Natural killer cell (primary cell): ENCODE measurements around the gene KHDRBS2. TPM values are rescaled to one million over a fixed set of nuclear protein-coding genes. Genes with fewer than 3 reads are reported as not detected.

Experiments used
- ATAC-seq, 3 donors: fragments of 150-1000 bp in 2 of 3; fragments of 200-7000 bp in 1 of 3; cut with Tn5 transposase; 1 replicate in 1 of 3; 2 replicates in 2 of 3; pipeline ENCODE4 v1.10.0; 2021; ENCODE audit warnings: mild to moderate bottlenecking in 2 of 3, moderate library complexity in 2 of 3
- DNase-seq, 2 donors: peaks; one replicate each; pipeline versions ENCODE4 v3.0.0 to v3.0.0-alpha.2; 2013 to 2021; ENCODE audit warnings: mixed read lengths in 1 of 2
- H3K27ac ChIP-seq: one replicate; pipeline ENCODE4 v1.5.1; 2013; ENCODE audit warnings: mild to moderate bottlenecking, low read length
- H3K27me3 ChIP-seq: one replicate; pipeline ENCODE4 v1.6.1; 2013; ENCODE audit warnings: low read length; ENCODE audit not compliant: control insufficient read depth, insufficient read depth
- H3K36me3 ChIP-seq: one replicate; pipeline ENCODE4 v1.6.1; 2013; ENCODE audit warnings: low read length; ENCODE audit not compliant: control insufficient read depth, insufficient read depth
- H3K4me1 ChIP-seq: one replicate; pipeline ENCODE4 v1.6.1; 2013; ENCODE audit warnings: low read length; ENCODE audit not compliant: control insufficient read depth, insufficient read depth
- H3K4me3 ChIP-seq: one replicate; pipeline ENCODE4 v1.5.1; 2013; ENCODE audit warnings: low read length
- H3K9me3 ChIP-seq: one replicate; pipeline ENCODE4 v1.6.1; 2013; ENCODE audit warnings: low read length; ENCODE audit not compliant: control insufficient read depth, insufficient read depth
- H3K27ac Mint-ChIP-seq, 2 donors: one replicate each; pipeline ENCODE4 v1.8.0; 2022; ENCODE audit warnings: mild to moderate bottlenecking in 2 of 2, mixed read lengths in 2 of 2, moderate library complexity in 1 of 2
- H3K27me3 Mint-ChIP-seq, 2 donors: one replicate each; pipeline ENCODE4 v1.8.0; 2022; ENCODE audit warnings: low read depth in 2 of 2, mixed read lengths in 2 of 2
- H3K36me3 Mint-ChIP-seq: one replicate; pipeline ENCODE4 v1.8.0; 2022; ENCODE audit warnings: mixed read lengths
- H3K4me1 Mint-ChIP-seq, 2 donors: one replicate each; pipeline ENCODE4 v1.8.0; 2022; ENCODE audit warnings: mixed read lengths in 2 of 2
- H3K4me3 Mint-ChIP-seq: one replicate; pipeline ENCODE4 v1.8.0; 2022; ENCODE audit warnings: mild to moderate bottlenecking, moderate library complexity, mixed read lengths
- H3K9me3 Mint-ChIP-seq, 2 donors: one replicate each; pipeline ENCODE4 v1.8.0; 2022; ENCODE audit warnings: mixed read lengths in 2 of 2
- CTCF ChIP-seq: fragments of 200-600 bp; IDR thresholded peaks from one replicate; pipeline ENCODE4 v1.8.0; 2022; ENCODE audit warnings: antibody characterized with exemption
- WGBS: methylation state at CpG from one replicate; pipeline ENCODE4 v1.1.7; 2013; ENCODE audit warnings: missing lambda C conversion rate; ENCODE audit not compliant: insufficient coverage; 5-methylcytosine and 5-hydroxymethylcytosine counted together
- intact Hi-C: fragments of 100-400 bp; cut with micrococcal nuclease; formaldehyde crosslinking; loops from one replicate; pipeline ENCODE4 v1.14.2; 2022
- total RNA-seq, 4 donors: library from RNA; stranded (reverse); fragments of 120-200 nt in 1 of 4; gene quantifications; one replicate each; pipeline versions ENCODE4 v1.2.3 to v1.2.4, GENCODE V29; 2013 to 2022

Gene KHDRBS2
- total RNA-seq, 3 donors from 2014 or later (not counting 1 experiment from before 2014, with no cell fraction given): 0.15 to 0.26 TPM; not detected in 1

- ATAC-seq (no peak), DNase-seq (no peak)
- Histone ChIP-seq H3K4me1 (no peaks in the 10 kb centered on the region), H3K27ac (no peak overlapping the region), H3K4me3 (no peak overlapping the region), H3K27me3 (no peaks in the 10 kb centered on the region), H3K9me3 (no peaks in the 10 kb centered on the region), H3K36me3 (no peaks in the 10 kb centered on the region)
- no peak for TF ChIP-seq CTCF
- no peaks in the 10 kb centered on the region for H3K4me1 Mint-ChIP-seq
- WGBS: 83% methylated on average over 3 of the region's 3 CpGs
- no peaks in the 10 kb centered on the region for H3K27me3 Mint-ChIP-seq
- peaks cover 13 to 15% of the 10 kb centered on the region in 2 donors for H3K9me3 Mint-ChIP-seq
- intact Hi-C loops: no loop called here
- H3K4me3 Mint-ChIP-seq: no peak overlapping the region
- no peak overlapping the region for H3K27ac Mint-ChIP-seq
- H3K36me3 Mint-ChIP-seq: peaks cover 8% of the 10 kb centered on the region
Measured at GRCh38 chr6:62059901-62060300, 226.1 kb downstream of the KHDRBS2 start.

GRCh38 chr6:62057300-62057699 lies 228.7 kb downstream of the KHDRBS2 start:
- Histone ChIP-seq H3K27me3 (no peaks in the 10 kb centered on the region), H3K4me3 (no peak overlapping the region), H3K36me3 (no peaks in the 10 kb centered on the region), H3K4me1 (no peaks in the 10 kb centered on the region), H3K27ac (no peak overlapping the region), H3K9me3 (no peaks in the 10 kb centered on the region)
- H3K4me3 Mint-ChIP-seq: no peak overlapping the region
- no peaks in the 10 kb centered on the region for H3K27me3 Mint-ChIP-seq
- intact Hi-C loops: no loop called here
- DNase-seq (no peak), ATAC-seq (no peak)
- H3K9me3 Mint-ChIP-seq: peaks cover 16 to 27% of the 10 kb centered on the region in 2 donors
- no peak overlapping the region for H3K27ac Mint-ChIP-seq
- peaks cover 8% of the 10 kb centered on the region for H3K36me3 Mint-ChIP-seq
- TF ChIP-seq CTCF: no peak
- H3K4me1 Mint-ChIP-seq: no peaks in the 10 kb centered on the region

- Mint-ChIP-seq H3K27me3 (no peaks in the 10 kb centered on the region), H3K4me1 (no peaks in the 10 kb centered on the region), H3K4me3 (no peak overlapping the region), H3K9me3 (peaks cover 4 to 29% of the 10 kb centered on the region in 2 donors), H3K27ac (no peak overlapping the region), H3K36me3 (no peaks in the 10 kb centered on the region)
- H3K36me3 ChIP-seq: no peaks in the 10 kb centered on the region
- H3K4me3 ChIP-seq: no peak overlapping the region
- no peaks in the 10 kb centered on the region for H3K27me3 ChIP-seq
- intact Hi-C loops: no loop called here
- no peak for TF ChIP-seq CTCF
- peaks cover 2% of the 10 kb centered on the region for H3K9me3 ChIP-seq
- WGBS: no CpG with 5 or more reads among the region's 2 CpGs
- no peak for ATAC-seq
- DNase-seq: no peak
- no peak overlapping the region for H3K27ac ChIP-seq
- no peaks in the 10 kb centered on the region for H3K4me1 ChIP-seq
Measured at GRCh38 chr6:62045502-62045901, 240.5 kb downstream of the KHDRBS2 start.

DNA sequence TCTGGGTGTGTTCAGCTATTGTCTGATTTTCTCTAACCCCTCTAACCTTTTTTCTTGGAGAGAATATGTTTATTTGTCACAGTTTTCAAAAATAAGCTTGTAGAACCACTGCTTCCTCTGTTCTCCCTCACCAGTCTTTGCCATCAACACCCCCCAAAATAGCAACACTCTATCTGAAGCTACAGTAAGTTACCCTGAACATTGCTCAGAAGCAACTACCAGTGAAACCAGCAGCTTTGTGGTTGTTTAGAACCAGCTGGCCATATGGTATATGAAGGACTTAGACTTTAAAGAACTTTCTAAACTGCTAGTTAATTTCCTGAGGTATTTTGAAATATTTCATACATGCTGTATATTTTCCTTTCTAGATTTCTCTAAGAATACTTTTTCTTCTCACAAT lies 242.9 kb downstream of the KHDRBS2 start:
- no peaks in the 10 kb centered on the region for H3K36me3 Mint-ChIP-seq
- H3K4me1 Mint-ChIP-seq: no peaks in the 10 kb centered on the region
- no peaks in the 10 kb centered on the region for H3K36me3 ChIP-seq
- intact Hi-C loops: no loop called here
- H3K4me3 Mint-ChIP-seq: no peak overlapping the region
- no peak overlapping the region for H3K27ac Mint-ChIP-seq
- ATAC-seq: no peak
- H3K4me1 ChIP-seq: no peaks in the 10 kb centered on the region
- no peak for DNase-seq
- H3K27me3 ChIP-seq: no peaks in the 10 kb centered on the region
- H3K27ac ChIP-seq: no peak overlapping the region
- no peak overlapping the region for H3K4me3 ChIP-seq
- H3K9me3 Mint-ChIP-seq: peaks cover 4 to 15% of the 10 kb centered on the region in 2 donors
- no peaks in the 10 kb centered on the region for H3K27me3 Mint-ChIP-seq
- peaks cover 2% of the 10 kb centered on the region for H3K9me3 ChIP-seq
- no peak for TF ChIP-seq CTCF
